ENCODE measurements around the gene VPS13D.

GRCh38 chr1:12249748-12250147 lies 19.9 kb downstream of the VPS13D start:
- no peak for TF ChIP-seq CTCF (IDR thresholded peaks at IDR 0.05 in 4 of 5, conservative IDR thresholded peaks at IDR 0.05 in 1 of 5)
- no peak for TF ChIP-seq POLR2A (IDR thresholded peaks at IDR 0.05)
